GM19035 (cell line): ENCODE measurements around the gene TBCD.

Experiments
- ATAC-seq: cut with Tn5 transposase; IDR thresholded peaks from one replicate; pipeline ENCODE4 v1.9.1; 2021; ENCODE audit not compliant: unreplicated experiment

Gene TBCD

GRCh38 chr17:82831041-82831817 is 79.4 kb downstream of the TBCD start:
- no peak for ATAC-seq

DNA sequence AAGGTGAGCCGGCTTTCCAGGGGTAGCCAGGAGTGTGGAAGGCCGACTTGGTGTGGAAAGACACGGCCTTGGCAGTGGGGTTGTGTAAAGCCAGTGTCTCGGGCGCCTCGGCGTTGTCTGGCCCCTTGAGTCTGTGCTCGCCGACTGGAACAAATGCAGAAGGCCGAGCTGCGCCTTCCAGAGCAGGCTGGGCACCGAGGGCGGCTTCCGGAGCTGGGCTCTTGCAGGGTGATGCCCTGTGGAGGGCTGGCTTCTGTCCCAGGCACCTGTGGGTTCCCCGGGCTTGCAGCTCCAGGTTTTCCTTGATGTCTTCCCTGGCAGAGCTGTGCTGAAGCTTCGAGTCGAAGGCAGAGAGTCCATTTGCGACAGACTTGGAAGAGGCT is 79.9 kb downstream of the TBCD start:
- no peak for ATAC-seq

DNA sequence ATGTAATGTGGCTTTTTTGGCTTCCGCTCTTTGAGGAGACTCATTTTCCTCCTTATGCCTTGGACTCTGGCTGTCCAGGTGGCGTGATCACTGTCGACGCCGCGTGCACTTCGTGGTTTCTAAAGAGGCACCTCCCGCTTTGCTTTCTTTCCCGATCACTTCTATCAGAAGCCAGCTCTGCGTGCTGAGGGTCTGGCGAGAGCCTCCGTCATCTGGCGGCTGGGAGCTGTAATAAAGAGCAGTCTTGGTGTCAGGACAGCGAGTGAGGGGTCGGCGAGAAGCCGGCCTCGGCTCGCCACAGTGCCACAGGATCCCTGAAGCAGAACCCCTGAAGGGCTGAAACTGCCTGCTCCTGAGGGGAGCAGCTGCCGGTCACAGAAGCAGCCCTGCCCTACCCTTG is 80.5 kb downstream of the TBCD start:
- no peak for ATAC-seq

GRCh38 chr17:82832881-82833475 is 81.1 kb downstream of the TBCD start:
- no peak for ATAC-seq

GRCh38 chr17:82835122-82835521 is 83.3 kb downstream of the TBCD start:
- no peak for ATAC-seq

- ATAC-seq = no peak
Observed at GRCh38 chr17:82835766-82836512, 84.1 kb downstream of the TBCD start.

GRCh38 chr17:82836823-82837357 is 85.0 kb downstream of the TBCD start:
- no peak for ATAC-seq

DNA sequence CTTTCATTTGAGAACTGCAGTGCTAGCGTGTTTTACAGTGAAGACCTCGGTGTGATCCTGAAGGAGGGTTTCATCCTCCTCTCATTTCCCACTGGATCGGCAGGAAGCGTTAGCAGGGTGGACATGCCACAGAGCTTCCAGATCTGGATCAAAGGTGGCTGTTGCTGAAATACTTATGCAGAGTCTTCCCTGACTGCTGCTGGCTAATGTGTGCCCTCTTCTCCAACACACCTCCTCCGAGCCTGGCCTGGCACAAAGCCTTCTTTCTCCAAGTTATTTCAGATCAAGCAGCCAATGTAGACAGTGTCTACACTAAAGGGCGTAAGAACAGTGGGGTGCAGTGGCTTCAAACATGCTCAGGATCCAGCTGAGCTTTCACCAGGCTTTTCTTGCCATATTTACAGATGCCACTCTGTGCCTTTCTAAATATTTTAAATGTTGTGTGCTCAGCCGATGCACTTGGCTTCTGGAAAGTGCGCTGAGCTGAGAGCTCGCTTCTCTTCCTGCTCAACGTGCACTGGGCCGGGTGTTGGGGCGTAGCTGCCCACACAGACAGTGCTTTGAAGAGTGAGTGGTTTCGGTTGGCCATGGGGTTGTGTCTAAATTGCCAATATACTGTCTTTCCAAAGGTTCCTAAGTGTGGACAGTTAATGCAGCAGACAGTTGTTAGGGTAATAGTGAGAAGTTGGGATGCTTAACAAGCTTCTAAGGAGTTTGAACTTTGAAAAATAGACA is 85.9 kb downstream of the TBCD start:
- no peak for ATAC-seq

DNA sequence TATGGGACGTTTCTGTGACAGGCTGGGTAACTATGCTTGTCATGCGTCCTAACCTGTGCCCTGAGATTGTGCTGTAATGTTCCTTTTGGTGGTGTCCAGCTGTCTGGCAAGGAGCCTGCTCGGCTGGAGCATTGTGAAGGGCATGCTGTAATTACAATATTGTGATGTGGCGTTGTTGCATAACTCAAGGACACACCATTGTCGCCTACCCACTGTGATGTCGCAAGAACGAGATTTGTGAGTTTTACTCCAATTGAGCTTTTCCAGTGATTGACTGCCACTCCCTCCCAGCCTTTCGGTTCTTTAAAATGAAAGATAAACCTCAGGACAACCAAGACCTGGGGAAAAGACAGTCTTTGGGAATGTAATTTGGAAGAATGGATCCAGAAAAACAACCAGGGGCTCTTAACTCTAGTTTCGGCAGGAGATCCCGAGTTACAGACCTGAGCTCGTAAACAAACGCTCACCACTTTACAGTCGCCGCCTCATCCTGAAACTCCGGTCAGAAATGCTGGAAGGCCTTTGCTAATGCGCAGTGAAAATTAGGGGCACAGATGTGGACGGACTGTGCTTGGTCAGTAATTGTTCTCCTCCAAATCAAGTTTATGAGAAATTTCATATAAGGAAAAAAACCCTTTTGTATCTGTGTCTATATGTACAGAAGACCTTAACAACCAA is 86.7 kb downstream of the TBCD start:
- no peak for ATAC-seq

DNA sequence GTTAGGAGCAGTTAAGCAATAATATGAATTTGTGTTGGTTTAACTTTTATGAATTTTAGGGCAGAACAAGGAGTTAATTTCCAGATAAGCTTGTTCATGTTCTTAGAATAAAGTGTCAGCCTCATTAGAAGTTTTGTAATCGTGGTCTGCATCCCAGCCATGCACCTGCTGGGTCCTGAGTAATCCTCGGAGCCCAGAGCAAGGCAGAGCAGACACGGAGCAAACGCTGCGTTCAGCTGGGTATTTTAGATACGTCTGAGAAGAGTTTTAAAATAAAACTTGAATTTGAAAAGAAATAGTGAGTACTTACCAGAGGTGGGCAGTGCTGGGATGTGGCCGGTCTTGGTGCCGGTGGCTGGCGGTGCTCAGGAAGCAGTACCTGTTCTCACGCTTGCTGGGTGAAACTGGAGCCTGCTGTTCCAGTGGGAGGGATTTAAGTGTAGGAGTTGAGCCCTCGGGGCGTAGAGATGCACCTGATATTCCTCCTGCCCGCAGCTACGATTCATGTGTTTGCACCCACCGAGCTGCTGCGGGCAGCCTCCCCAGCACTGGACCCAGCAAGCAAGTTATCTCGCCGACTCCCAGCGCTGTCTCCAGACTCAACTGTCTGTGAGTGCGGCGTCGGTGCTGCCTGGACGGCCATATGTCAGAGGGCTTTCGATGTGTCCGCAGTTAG is 87.9 kb downstream of the TBCD start, which contains the start of gene ZNF750:
Gene ZNF750, minus strand, starts transcription at position 406 of the 676 bp plus-strand sequence. CDS start 7,568 bp downstream, outside the sequence.
- ATAC-seq = no peak

GRCh38 chr17:82840431-82840831 is 88.6 kb downstream of the TBCD start:
- no peak for ATAC-seq

- no peak for ATAC-seq
Observed at GRCh38 chr17:82841921-82842596, 90.2 kb downstream of the TBCD start.

DNA sequence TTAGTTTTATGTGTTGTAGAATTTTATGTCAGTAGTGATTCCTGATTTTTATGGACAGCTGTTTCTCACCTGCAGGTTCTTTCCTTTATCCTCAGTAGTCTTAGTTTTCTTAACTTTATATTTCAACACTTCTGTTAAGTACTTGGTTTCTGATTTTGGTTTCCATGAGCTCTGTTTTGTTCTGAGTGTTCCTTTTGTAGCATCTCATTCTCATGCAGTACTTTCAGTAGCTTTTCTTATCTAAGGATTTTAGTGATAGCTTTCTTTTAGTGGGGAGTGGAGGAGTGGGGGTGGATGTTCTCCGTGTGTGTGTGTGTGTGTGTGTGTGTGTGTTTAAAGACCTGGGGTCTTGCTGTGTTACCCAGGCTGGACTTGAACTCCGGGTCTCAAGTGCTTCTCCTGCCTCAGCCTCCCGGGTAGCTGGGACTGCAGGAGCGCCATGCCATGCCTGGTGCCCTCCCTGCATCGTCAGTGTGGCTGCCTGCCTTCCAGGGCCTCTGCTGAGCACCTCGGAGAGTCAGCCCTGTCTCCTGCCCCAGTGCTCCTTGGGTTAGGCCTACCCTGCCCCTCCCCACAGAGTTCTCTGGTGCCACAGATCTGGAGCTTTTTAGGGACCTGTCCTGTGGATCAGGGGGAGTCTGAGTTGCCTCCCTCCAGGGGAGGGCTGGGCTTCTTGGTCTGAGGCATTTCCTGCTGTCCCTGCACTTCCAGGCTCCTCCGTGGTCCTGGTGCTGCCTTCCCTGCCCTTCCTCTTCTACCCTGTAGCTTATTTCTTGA is 92.2 kb downstream of the TBCD start:
- no peak for ATAC-seq

DNA sequence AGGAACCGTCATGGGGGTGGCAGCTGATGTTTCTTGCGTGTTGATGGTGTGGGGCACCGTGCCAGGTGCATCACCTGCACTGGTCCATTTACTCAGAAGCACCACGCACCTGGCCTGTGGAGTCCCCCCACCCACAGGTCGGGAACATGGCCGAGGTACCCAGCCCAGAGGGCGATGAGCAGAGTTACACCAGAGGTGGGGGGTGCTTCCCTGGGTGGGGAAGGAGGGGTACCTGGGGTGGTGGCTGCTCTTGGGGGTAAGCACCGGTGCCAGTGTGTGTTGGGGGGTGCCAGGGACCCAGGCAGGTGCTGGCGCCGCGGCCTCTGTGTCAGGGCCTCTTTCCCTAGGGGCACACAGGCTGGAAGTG is 92.9 kb downstream of the TBCD start:
- ATAC-seq = no peak

DNA sequence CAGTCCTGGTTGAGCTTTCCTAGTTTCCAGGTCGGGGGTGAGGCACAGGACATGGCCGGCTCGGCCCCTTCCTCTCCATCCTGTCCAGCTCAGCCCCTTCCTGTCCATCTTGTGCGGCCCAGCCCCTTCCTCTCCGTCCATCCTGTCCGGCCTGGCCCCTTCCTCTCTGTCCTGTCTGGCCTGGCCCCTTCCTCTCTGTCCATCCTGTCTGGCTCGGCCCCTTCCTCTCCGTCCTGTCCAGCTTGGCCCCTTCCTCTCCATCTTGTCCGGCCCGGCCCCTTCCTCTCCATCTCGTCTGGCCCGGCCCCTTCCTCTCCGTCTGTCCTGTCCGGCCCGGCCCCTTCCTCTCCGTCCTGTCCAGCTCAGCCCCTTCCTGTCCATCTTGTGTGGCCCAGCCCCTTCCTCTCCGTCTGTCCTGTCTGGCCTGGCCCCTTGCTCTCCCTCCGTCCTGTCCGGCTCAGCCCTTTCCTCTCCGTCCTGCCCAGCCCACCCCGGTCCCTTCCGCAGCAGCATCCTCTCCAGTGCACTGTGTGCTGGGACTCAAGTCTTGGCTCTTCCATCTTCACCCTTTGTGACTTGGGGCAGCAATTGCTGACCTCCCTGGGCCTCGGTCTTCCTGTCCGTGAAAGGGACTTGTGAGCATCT is 93.4 kb downstream of the TBCD start:
- ATAC-seq = no peak

GRCh38 chr17:82846061-82846691 is 94.3 kb downstream of the TBCD start:
- ATAC-seq = no peak

- ATAC-seq = no peak
Observed at GRCh38 chr17:82848022-82848592, 96.2 kb downstream of the TBCD start.
